A549 (cell line): ENCODE data around the gene NAP1L4. TPM values are rescaled to one million over a fixed set of nuclear protein-coding genes. Genes with fewer than 3 reads are reported as not detected.

Experiments
- ATAC-seq, 2 experiments: fragments of 200-7000 bp in 1 of 2; fragments of >200 bp in 1 of 2; cut with Nextera tagmentation in 1 of 2; cut with Tn5 transposase in 1 of 2; 3 replicates each; pipeline versions ENCODE4 v1.8.0 to v1.9.1; 2018 to 2020; ENCODE audit warnings: mild to moderate bottlenecking in 1 of 2, moderate library complexity in 1 of 2
- CTCF ChIA-PET: fragments of 300-600 bp; sonication (Branson Sonifier 250); formaldehyde crosslinking; extraction: SDS; loops from one replicate; lab custom pipeline; 2021; ENCODE audit warnings: antibody characterized with exemption, inconsistent platforms; lab: Yijun Ruan, JAX
- POLR2A ChIA-PET: fragments of 350-600 bp; formaldehyde crosslinking; extraction: SDS; loops from one replicate; lab custom pipeline; 2021; ENCODE audit warnings: antibody characterized with exemption, inconsistent platforms; lab: Yijun Ruan, JAX
- DNase-seq, 2 experiments: peaks; one replicate each; pipeline versions ENCODE4 v3.0.0 to v3.0.0-alpha.2; 2011 to 2016; ENCODE audit warnings: low read depth in 1 of 2, low spot score in 1 of 2
- FAIRE-seq: peaks from 2 replicates; lab custom pipeline; 2011; peaks lifted over from hg19 to GRCh38; lab: Jason Lieb, UNC
- H3K27ac ChIP-seq, 2 experiments: fragments of >200 bp; sonication (Bioruptor Twin); formaldehyde crosslinking; 3 replicates each; pipeline ENCODE4 v1.5.1; 2016 to 2017
- H3K4me1 ChIP-seq: fragments of >200 bp; sonication (Bioruptor Twin); formaldehyde crosslinking; 3 replicates; pipeline ENCODE4 v1.6.1; 2016
- H3K4me2 ChIP-seq: fragments of >200 bp; sonication (Bioruptor Twin); formaldehyde crosslinking; 3 replicates; pipeline ENCODE4 v1.6.1; 2016
- H3K4me3 ChIP-seq: fragments of >200 bp; sonication (Bioruptor Twin); formaldehyde crosslinking; 3 replicates; pipeline ENCODE4 v1.5.1; 2016
- H3K9me3 ChIP-seq: fragments of >200 bp; sonication (Bioruptor Twin); formaldehyde crosslinking; 3 replicates; pipeline ENCODE4 v1.6.1; 2016
- ATOH8 ChIP-seq: fragments of 250-450 bp; sonication (Bioruptor Pico); IDR thresholded peaks from 2 replicates; pipeline ENCODE4 v1.5.0; 2020; ENCODE audit warnings: low read depth, mild to moderate bottlenecking, moderate library complexity
- CBX2 ChIP-seq: fragments of 200-600 bp; sonication (generic); IDR thresholded peaks from 2 replicates; pipeline ENCODE4 v1.6.1; 2016; ENCODE audit warnings: low read depth, mild to moderate bottlenecking, borderline replicate concordance
- CBX8 ChIP-seq: fragments of 200-600 bp; sonication (generic); IDR thresholded peaks from 2 replicates; pipeline ENCODE4 v1.6.1; 2016
- CHD2 ChIP-seq: fragments of 150-350 bp; IDR thresholded peaks from 2 replicates; pipeline ENCODE4 v1.6.1; 2014; ENCODE audit warnings: low read length; ENCODE audit not compliant: partially characterized antibody
- E2F6 ChIP-seq: IDR thresholded peaks from 2 replicates; pipeline ENCODE4 v1.6.1; 2012; ENCODE audit warnings: low read depth, borderline replicate concordance
- EHF ChIP-seq: fragments of 250-450 bp; sonication (Bioruptor Pico); IDR thresholded peaks from 2 replicates; pipeline ENCODE4 v1.5.0; 2020; ENCODE audit warnings: mild to moderate bottlenecking
- ELK1 ChIP-seq: fragments of 150-350 bp; IDR thresholded peaks from 2 replicates; pipeline ENCODE4 v1.6.1; 2014; ENCODE audit warnings: low read depth, mild to moderate bottlenecking, low read length
- ESRRA ChIP-seq: fragments of 150-350 bp; IDR thresholded peaks from 2 replicates; pipeline ENCODE4 v1.6.1; 2014; ENCODE audit warnings: mild to moderate bottlenecking, low read length, borderline replicate concordance
- FOXS1 ChIP-seq: fragments of 250-450 bp; sonication (Bioruptor Pico); IDR thresholded peaks from 2 replicates; pipeline ENCODE4 v1.5.0; 2020; ENCODE audit warnings: mild to moderate bottlenecking, moderate library complexity
- GATA3 ChIP-seq: IDR thresholded peaks from 2 replicates; pipeline ENCODE4 v1.6.1; 2012; ENCODE audit warnings: borderline replicate concordance
- HEYL ChIP-seq: fragments of 250-450 bp; sonication (Bioruptor Pico); IDR thresholded peaks from 2 replicates; pipeline ENCODE4 v1.8.0; 2021; ENCODE audit warnings: mild to moderate bottlenecking, moderate library complexity
- HMGXB4 ChIP-seq: fragments of 250-450 bp; sonication (Bioruptor Pico); IDR thresholded peaks from 2 replicates; pipeline ENCODE4 v1.5.0; 2021; ENCODE audit warnings: mild to moderate bottlenecking, moderate library complexity, borderline replicate concordance
- HOXA7 ChIP-seq: fragments of 250-450 bp; sonication (Bioruptor Pico); IDR thresholded peaks from 2 replicates; pipeline ENCODE4 v1.5.0; 2020; ENCODE audit warnings: mild to moderate bottlenecking, moderate library complexity
- JUN ChIP-seq, 2 experiments: fragments of >200 bp; sonication (Bioruptor Twin); formaldehyde crosslinking; IDR thresholded peaks; 2 replicates in 1 of 2; 3 replicates in 1 of 2; pipeline ENCODE4 v1.6.1; 2016 to 2017
- JUNB ChIP-seq: fragments of >200 bp; sonication (Bioruptor Twin); formaldehyde crosslinking; IDR thresholded peaks from 2 replicates; pipeline ENCODE4 v1.6.1; 2016
- KDM1A ChIP-seq: fragments of 200-600 bp; sonication (generic); IDR thresholded peaks from 2 replicates; pipeline ENCODE4 v1.6.1; 2016; ENCODE audit warnings: low read depth, mild to moderate bottlenecking
- KDM5A ChIP-seq: fragments of 200-600 bp; sonication (generic); IDR thresholded peaks from 2 replicates; pipeline ENCODE4 v1.6.1; 2016; ENCODE audit warnings: antibody characterized with exemption, mild to moderate bottlenecking
- MYC ChIP-seq: IDR thresholded peaks from 2 replicates; pipeline ENCODE4 v1.6.1; 2012; ENCODE audit warnings: mild to moderate bottlenecking, inconsistent platforms, low read length, improper control_type of control experiment, borderline replicate concordance
- NPAS2 ChIP-seq: fragments of 250-450 bp; sonication (Bioruptor Pico); IDR thresholded peaks from 2 replicates; pipeline ENCODE4 v1.8.0; 2022; ENCODE audit warnings: mild to moderate bottlenecking, moderate library complexity, borderline replicate concordance
- NR3C1 ChIP-seq: fragments of >200 bp; sonication (Bioruptor Twin); formaldehyde crosslinking; IDR thresholded peaks from 3 replicates; pipeline ENCODE4 v1.6.1; 2017
- PHF8 ChIP-seq: fragments of 200-600 bp; sonication (generic); IDR thresholded peaks from 2 replicates; pipeline ENCODE4 v1.6.1; 2016; ENCODE audit warnings: low read depth, mild to moderate bottlenecking, antibody characterized with exemption, moderate library complexity, borderline replicate concordance
- RNF2 ChIP-seq: fragments of 200-600 bp; sonication (generic); IDR thresholded peaks from 2 replicates; pipeline ENCODE4 v1.6.1; 2016; ENCODE audit warnings: low read depth, mild to moderate bottlenecking, antibody characterized with exemption, moderate library complexity, borderline replicate concordance
- SMC3 ChIP-seq: fragments of >200 bp; sonication (Bioruptor Twin); formaldehyde crosslinking; IDR thresholded peaks from 3 replicates; pipeline ENCODE4 v1.6.1; 2018; ENCODE audit warnings: inconsistent platforms
- SREBF2 ChIP-seq: fragments of 450-650 bp; IDR thresholded peaks from 2 replicates; pipeline ENCODE4 v1.6.1; 2014; ENCODE audit warnings: mild to moderate bottlenecking, moderate library complexity
- USF2 ChIP-seq: fragments of 450-650 bp; IDR thresholded peaks from 2 replicates; pipeline ENCODE4 v1.6.1; 2014; ENCODE audit warnings: antibody characterized with exemption
- ZC3H11A ChIP-seq: fragments of 450-650 bp; IDR thresholded peaks from 2 replicates; pipeline ENCODE4 v1.6.1; 2014; ENCODE audit warnings: antibody characterized with exemption, mild to moderate bottlenecking
- ZFP36 ChIP-seq: fragments of 450-650 bp; IDR thresholded peaks from 2 replicates; pipeline ENCODE4 v1.6.1; 2014; ENCODE audit warnings: borderline replicate concordance; ENCODE audit not compliant: partially characterized antibody
- ZNF302 ChIP-seq: fragments of 250-450 bp; sonication (Bioruptor Pico); IDR thresholded peaks from 2 replicates; pipeline ENCODE4 v1.9.0; 2021; ENCODE audit warnings: inconsistent platforms, mild to moderate bottlenecking, moderate library complexity
- ZSCAN20 ChIP-seq: fragments of 250-450 bp; sonication (Bioruptor Pico); IDR thresholded peaks from 2 replicates; pipeline ENCODE4 v1.8.0; 2022; ENCODE audit warnings: mild to moderate bottlenecking, moderate library complexity
- WGBS: methylation state at CpG from one replicate; pipeline ENCODE4 v1.1.6; 2017; ENCODE audit errors: missing lambda C conversion rate; 5-methylcytosine and 5-hydroxymethylcytosine counted together
- polyA plus RNA-seq, 4 experiments: library from polyadenylated mRNA; depleted of rRNA in 3 of 4; stranded (reverse); fragments of >200 nt; fragmentation: RNase III in 1 of 4; extraction: RNeasy Plus Mini Kit Qiagen cat#74134 plus additional on column Dnase treatment in 1 of 4; gene quantifications; 2 replicates in 3 of 4; 3 replicates in 1 of 4; pipeline ENCODE4 v1.2.3, GENCODE V29; 2011 to 2017

NAP1L4 gene
- polyA plus RNA-seq, 2 of the 4 experiments (the other 2 are of a cell fraction) = 132 to 148 TPM

- TF ChIP-seq KDM1A = no peak
- TF ChIP-seq HOXA7 (CRISPR knock-in tag) = no peak
- TF ChIP-seq JUNB = no peak
- TF ChIP-seq ESRRA = no peak
- TF ChIP-seq JUN (IDR thresholded peaks at IDR 0.05) = no peak
- TF ChIP-seq SREBF2 = no peak
- no peak for TF ChIP-seq ELK1
- no peak for TF ChIP-seq ATOH8
- TF ChIP-seq MYC = no peak
- no peak for TF ChIP-seq EHF (CRISPR knock-in tag)
- TF ChIP-seq ZC3H11A = no peak
- TF ChIP-seq ZNF302 (CRISPR knock-in tag) = no peak
- no peak for TF ChIP-seq GATA3
- no peak for TF ChIP-seq HEYL (CRISPR knock-in tag)
- TF ChIP-seq HMGXB4 (CRISPR knock-in tag) = no peak
- TF ChIP-seq, all 56 proteins: peak for 0
- H3K27ac ChIP-seq = no peak overlapping the region
- H3K4me3 ChIP-seq = no peak overlapping the region
- no peak for FAIRE-seq
- H3K4me2 ChIP-seq = no peak overlapping the region
- H3K9me3 ChIP-seq = no peaks in the 10 kb centered on the region
- DNase-seq = no peak
- 95% methylated on average over 4 of the region's 4 CpGs for WGBS
- ATAC-seq = no peak
- POLR2A ChIA-PET = interaction anchor here (0.8 kb wide), 1 partner anchor 15 kb away, joined by 3 read pairs; no protein-coding TSS in a partner anchor
- CTCF ChIA-PET = interaction anchor here (2.1 to 2.8 kb wide), 3 partner anchors 24 to 94 kb away, joined by 5 to 7 read pairs (median 6); no protein-coding TSS in a partner anchor
- peaks cover 6% of the 10 kb centered on the region; the same call in 1 of the 3 replicates for H3K4me1 ChIP-seq
Measured at GRCh38 chr11:2997406-2997805, 5.3 kb upstream of the NAP1L4 start.

GRCh38 chr11:2996976-2997375 lies 4.8 kb upstream of the NAP1L4 start:
- Histone ChIP-seq H3K4me2 (no peak overlapping the region), H3K27ac (no peak overlapping the region), H3K4me1 (peaks cover 6% of the 10 kb centered on the region; the same call in 1 of the 3 replicates), H3K9me3 (no peaks in the 10 kb centered on the region), H3K4me3 (no peak overlapping the region)
- CTCF ChIA-PET = interaction anchor here (2.1 to 2.8 kb wide), 3 partner anchors 24 to 95 kb away, joined by 5 to 7 read pairs (median 6); no protein-coding TSS in a partner anchor
- POLR2A ChIA-PET = interaction anchor here (0.7 kb wide), 1 partner anchor 463 kb away, joined by 7 read pairs; no protein-coding TSS in a partner anchor
- FAIRE-seq (no peak), DNase-seq (no peak), ATAC-seq (no peak)
- WGBS = 91% methylated on average over 6 of the region's 6 CpGs
- TF ChIP-seq MYC (no peak), PHF8 (no peak), KDM5A (no peak), E2F6 (no peak), RNF2 (no peak), NR3C1 (no peak), SREBF2 (no peak), SMC3 (no peak), CBX8 (no peak), ZFP36 (no peak), NPAS2 (CRISPR knock-in tag) (no peak), FOXS1 (CRISPR knock-in tag) (no peak), CBX2 (no peak), ZSCAN20 (CRISPR knock-in tag) (no peak), USF2 (no peak), CHD2 (no peak), ELK1 (no peak)
